ENCODE data around the gene SNTA1. TPM values are rescaled to one million over a fixed set of nuclear protein-coding genes. Genes with fewer than 3 reads are reported as not detected.

The SNTA1 gene
- total RNA-seq, 2 experiments from 2014 or later = 4.2 to 5.0 TPM

DNA sequence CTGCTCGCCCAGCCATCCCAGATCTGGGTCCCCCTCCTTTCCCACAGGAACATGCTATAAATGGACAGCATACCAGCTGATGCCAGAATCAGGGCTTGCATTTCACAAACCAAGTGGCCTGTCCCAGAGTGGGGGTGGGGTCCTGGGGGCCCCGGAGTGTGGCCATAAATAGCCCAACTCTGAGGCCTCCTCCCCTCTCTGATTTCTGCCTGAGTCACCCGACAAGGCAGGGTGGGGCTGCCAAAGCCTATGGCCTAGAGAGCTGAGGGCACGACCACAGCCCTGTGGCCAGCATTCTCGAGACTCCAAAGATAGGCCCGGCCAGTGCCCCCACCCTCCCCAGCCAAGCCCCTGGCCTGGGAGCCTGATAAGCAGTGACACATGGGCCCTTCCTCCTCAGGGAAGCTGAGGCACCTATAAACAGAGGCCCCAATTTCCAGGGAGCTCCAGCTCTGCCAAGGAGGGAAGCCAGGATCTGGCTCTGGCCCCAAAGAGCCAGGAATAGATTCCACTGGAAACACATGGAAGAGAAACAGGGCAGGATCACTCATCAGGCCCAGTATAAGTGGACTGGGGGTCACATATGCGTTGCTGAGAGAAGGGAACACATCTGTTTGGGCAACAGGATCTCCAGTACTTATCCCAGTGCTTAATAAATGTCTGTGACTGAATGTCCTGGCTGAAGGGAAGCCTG is 20.3 kb downstream of the SNTA1 start:
- Mint-ChIP-seq H3K36me3 (ENCODE audit: low read depth) (no peaks in the 10 kb centered on the region), H3K27me3 (no peaks in the 10 kb centered on the region), H3K27ac (no peak overlapping the region), H3K4me3 (no peak overlapping the region), H3K9me3 (ENCODE audit: low read depth) (no peaks in the 10 kb centered on the region), H3K4me1 (no peaks in the 10 kb centered on the region)
- ATAC-seq = no peak
- intact Hi-C loops (cut with DNase I, micrococcal nuclease) = no loop called here
- ChIA-PET CTCF (no interaction called here), POLR2A (no interaction called here)
- no peak for DNase-seq

GRCh38 chr20:33419140-33419974 is 24.2 kb downstream of the SNTA1 start:
- DNase-seq (no peak), ATAC-seq (no peak)
- ChIA-PET CTCF (interaction anchor here (0.6 to 0.7 kb wide), 2 partner anchors 10 to 169 kb away, joined by 3 read pairs; no protein-coding TSS in a partner anchor), POLR2A (no interaction called here)
- no peak overlapping the region for H3K27ac Mint-ChIP-seq
- intact Hi-C loops (cut with DNase I, micrococcal nuclease) = no loop called here
- no peaks in the 10 kb centered on the region for H3K27me3 Mint-ChIP-seq
- H3K9me3 Mint-ChIP-seq (ENCODE audit: low read depth) = no peaks in the 10 kb centered on the region
- no peaks in the 10 kb centered on the region for H3K36me3 Mint-ChIP-seq (ENCODE audit: low read depth)
- H3K4me1 Mint-ChIP-seq = no peaks in the 10 kb centered on the region
- no peak overlapping the region for H3K4me3 Mint-ChIP-seq

- H3K9me3 Mint-ChIP-seq (ENCODE audit: low read depth) = no peaks in the 10 kb centered on the region
- no peak overlapping the region for H3K4me3 Mint-ChIP-seq
- H3K27me3 Mint-ChIP-seq = no peaks in the 10 kb centered on the region
- CTCF ChIA-PET = interaction anchor here (0.7 kb wide), 1 partner anchor 497 kb away, joined by 3 read pairs; no protein-coding TSS in a partner anchor
- no peaks in the 10 kb centered on the region for H3K36me3 Mint-ChIP-seq (ENCODE audit: low read depth)
- no peak for DNase-seq
- POLR2A ChIA-PET = no interaction called here
- no peaks in the 10 kb centered on the region for H3K4me1 Mint-ChIP-seq
- intact Hi-C loops (cut with DNase I, micrococcal nuclease) = no loop called here
- no peak for ATAC-seq
- no peak overlapping the region for H3K27ac Mint-ChIP-seq
These were observed 25.5 kb downstream of the SNTA1 start for GRCh38 chr20:33418033-33418432.

DNA sequence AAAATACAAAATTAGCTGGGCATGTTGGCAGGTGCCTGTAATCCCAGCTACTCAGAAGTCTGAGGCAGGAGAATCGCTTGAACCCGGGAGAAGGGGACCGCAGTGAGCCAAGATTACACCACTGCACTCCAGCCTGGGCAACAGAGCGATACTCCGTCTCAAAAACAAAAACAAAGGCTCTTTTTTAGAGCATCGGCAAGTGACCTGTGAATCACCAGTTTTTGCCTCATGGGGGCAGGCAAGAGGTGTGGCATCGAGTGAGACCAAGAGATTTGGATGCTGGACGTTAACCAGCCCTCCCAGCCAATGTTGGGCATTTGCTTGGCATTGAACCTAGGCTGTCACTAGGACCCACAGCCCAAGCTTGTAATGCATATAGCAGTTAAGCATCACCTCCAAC is 27.6 kb downstream of the SNTA1 start:
- H3K4me1 Mint-ChIP-seq = no peaks in the 10 kb centered on the region
- no peaks in the 10 kb centered on the region for H3K9me3 Mint-ChIP-seq (ENCODE audit: low read depth)
- no peak overlapping the region for H3K4me3 Mint-ChIP-seq
- no peak overlapping the region for H3K27ac Mint-ChIP-seq
- H3K36me3 Mint-ChIP-seq (ENCODE audit: low read depth) = no peaks in the 10 kb centered on the region
- no peak for ATAC-seq
- peak; percentile 12 for DNase-seq
- ChIA-PET POLR2A (no interaction called here), CTCF (interaction anchor here (0.5 to 0.7 kb wide), 2 partner anchors 119 to 251 kb away, joined by 3 read pairs; partner anchors contain the start of gene ACTL10)
- intact Hi-C loops (cut with DNase I, micrococcal nuclease) = no loop called here
- no peaks in the 10 kb centered on the region for H3K27me3 Mint-ChIP-seq

DNA sequence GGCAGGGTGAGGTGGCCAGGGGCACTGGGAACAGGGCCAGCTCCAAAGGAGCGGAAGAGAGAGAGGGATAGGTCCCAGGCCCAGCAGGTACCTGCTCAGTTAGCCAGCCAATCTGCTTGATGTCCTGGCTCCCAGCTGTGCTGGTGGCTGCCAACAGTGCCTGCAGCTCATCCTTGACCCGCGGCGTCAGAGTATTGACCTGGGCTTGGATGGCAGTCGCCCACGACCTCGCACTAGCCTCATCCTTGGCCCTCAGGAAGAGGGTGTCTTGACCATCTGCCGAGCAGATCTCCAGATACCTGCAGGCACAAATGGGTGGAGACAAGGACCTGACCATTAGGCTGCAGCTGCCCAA is 31.1 kb downstream of the SNTA1 start:
- Mint-ChIP-seq H3K36me3 (ENCODE audit: low read depth) (no peaks in the 10 kb centered on the region), H3K27ac (no peak overlapping the region), H3K4me1 (no peaks in the 10 kb centered on the region), H3K9me3 (ENCODE audit: low read depth) (no peaks in the 10 kb centered on the region), H3K4me3 (no peak overlapping the region), H3K27me3 (no peaks in the 10 kb centered on the region)
- intact Hi-C loops (cut with DNase I, micrococcal nuclease) = no loop called here
- CTCF ChIA-PET = no interaction called here
- DNase-seq (no peak), ATAC-seq (no peak)
- POLR2A ChIA-PET = no interaction called here

- Mint-ChIP-seq H3K4me3 (no peak overlapping the region), H3K4me1 (peaks cover 2% of the 10 kb centered on the region), H3K27ac (no peak overlapping the region), H3K27me3 (no peaks in the 10 kb centered on the region), H3K9me3 (ENCODE audit: low read depth) (no peaks in the 10 kb centered on the region), H3K36me3 (ENCODE audit: low read depth) (peaks cover 3% of the 10 kb centered on the region)
- intact Hi-C loops (cut with DNase I, micrococcal nuclease) = no loop called here
- ATAC-seq (no peak), DNase-seq (no peak)
- ChIA-PET POLR2A (no interaction called here), CTCF (interaction anchor here (0.6 to 0.9 kb wide), 2 partner anchors 10 to 267 kb away, joined by 3 to 4 read pairs; partner anchors contain the start of gene CDK5RAP1)
These were observed 31.7 kb downstream of the SNTA1 start for GRCh38 chr20:33411711-33412483.

- H3K4me1 Mint-ChIP-seq = peaks cover 2% of the 10 kb centered on the region
- no peaks in the 10 kb centered on the region for H3K27me3 Mint-ChIP-seq
- peaks cover 3% of the 10 kb centered on the region for H3K36me3 Mint-ChIP-seq (ENCODE audit: low read depth)
- no peaks in the 10 kb centered on the region for H3K9me3 Mint-ChIP-seq (ENCODE audit: low read depth)
- no peak overlapping the region for H3K27ac Mint-ChIP-seq
- intact Hi-C loops (cut with DNase I, micrococcal nuclease) = no loop called here
- POLR2A ChIA-PET = no interaction called here
- no peak for DNase-seq
- no peak for ATAC-seq
- no peak overlapping the region for H3K4me3 Mint-ChIP-seq
- CTCF ChIA-PET = interaction anchor here (0.6 to 0.9 kb wide), 2 partner anchors 10 to 267 kb away, joined by 3 to 4 read pairs; partner anchors contain the start of gene CDK5RAP1
These were observed 32.3 kb downstream of the SNTA1 start for GRCh38 chr20:33411242-33411641.

GRCh38 chr20:33410081-33410742 is 33.4 kb downstream of the SNTA1 start:
- no peak for ATAC-seq
- H3K36me3 Mint-ChIP-seq (ENCODE audit: low read depth) = peaks cover 3% of the 10 kb centered on the region
- ChIA-PET CTCF (interaction anchor here (0.5 to 0.7 kb wide), 2 partner anchors 85 to 184 kb away, joined by 3 read pairs; no protein-coding TSS in a partner anchor), POLR2A (no interaction called here)
- H3K27me3 Mint-ChIP-seq = no peaks in the 10 kb centered on the region
- DNase-seq = no peak
- peaks cover 2% of the 10 kb centered on the region for H3K4me1 Mint-ChIP-seq
- H3K27ac Mint-ChIP-seq = no peak overlapping the region
- no peak overlapping the region for H3K4me3 Mint-ChIP-seq
- H3K9me3 Mint-ChIP-seq (ENCODE audit: low read depth) = no peaks in the 10 kb centered on the region
- intact Hi-C loops (cut with DNase I, micrococcal nuclease) = no loop called here

DNA sequence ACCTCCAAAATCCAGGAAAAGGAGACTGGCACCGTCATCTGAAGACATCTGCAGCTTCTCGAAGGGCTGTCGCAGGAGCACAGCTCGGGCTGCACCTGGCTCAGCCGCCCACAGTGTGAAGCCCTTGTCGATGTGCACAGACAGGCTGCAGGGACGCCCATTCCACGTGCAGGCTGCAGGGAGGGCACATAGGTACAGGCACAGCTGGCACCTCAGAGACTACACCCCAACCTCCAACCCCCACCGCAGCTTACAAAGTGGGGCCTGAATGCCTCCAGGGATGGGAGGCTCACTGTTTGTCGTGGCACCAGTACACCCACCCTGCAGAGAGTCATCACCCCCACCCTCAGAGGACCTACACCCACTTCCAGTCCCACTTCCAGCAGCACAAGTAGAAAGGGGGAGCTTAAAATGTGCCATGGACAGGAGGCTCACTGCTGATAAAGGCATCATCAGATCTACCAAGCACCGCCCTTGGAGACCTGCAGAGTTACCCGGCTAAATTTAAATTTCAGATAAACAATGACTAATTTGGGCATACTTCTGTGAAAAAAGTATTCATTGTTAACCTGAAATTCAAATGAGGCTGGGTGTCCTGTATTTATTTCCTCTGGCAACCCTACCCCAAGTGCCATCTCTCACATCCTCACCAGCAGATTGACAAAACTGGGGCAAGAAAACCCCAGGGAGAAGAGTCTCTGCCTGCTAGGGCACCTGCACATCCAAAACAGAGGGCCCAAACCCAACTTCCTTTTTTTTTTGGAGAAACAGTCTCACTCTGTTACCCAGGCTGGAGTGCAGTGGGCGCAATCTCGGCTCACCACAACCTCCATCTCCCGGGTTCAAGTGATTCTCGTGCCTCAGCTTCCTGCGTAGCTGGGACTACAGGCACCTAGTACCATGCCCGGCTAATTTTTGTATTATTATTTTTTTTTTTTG is 34.6 kb downstream of the SNTA1 start:
- intact Hi-C loops (cut with DNase I, micrococcal nuclease) = no loop called here
- H3K27me3 Mint-ChIP-seq = no peaks in the 10 kb centered on the region
- ChIA-PET POLR2A (no interaction called here), CTCF (interaction anchor here (0.6 kb wide), 1 partner anchor 10 kb away, joined by 3 read pairs; no protein-coding TSS in a partner anchor)
- peaks cover 2% of the 10 kb centered on the region for H3K4me1 Mint-ChIP-seq
- peaks cover 3% of the 10 kb centered on the region for H3K36me3 Mint-ChIP-seq (ENCODE audit: low read depth)
- H3K9me3 Mint-ChIP-seq (ENCODE audit: low read depth) = no peaks in the 10 kb centered on the region
- peak; percentile 16 for ATAC-seq
- no peak overlapping the region for H3K27ac Mint-ChIP-seq
- DNase-seq = no peak
- H3K4me3 Mint-ChIP-seq = no peak overlapping the region

GRCh38 chr20:33408313-33408712 is 35.2 kb downstream of the SNTA1 start:
- Mint-ChIP-seq H3K9me3 (ENCODE audit: low read depth) (no peaks in the 10 kb centered on the region), H3K27me3 (no peaks in the 10 kb centered on the region), H3K36me3 (ENCODE audit: low read depth) (peaks cover 3% of the 10 kb centered on the region), H3K27ac (no peak overlapping the region), H3K4me1 (peaks cover 2% of the 10 kb centered on the region), H3K4me3 (no peak overlapping the region)
- ChIA-PET POLR2A (no interaction called here), CTCF (no interaction called here)
- DNase-seq = no peak
- intact Hi-C loops (cut with DNase I, micrococcal nuclease) = no loop called here
- ATAC-seq = no peak
